ENCODE results near the gene DRG2. TPM values are rescaled to one million over a fixed set of nuclear protein-coding genes. Genes with fewer than 3 reads are reported as not detected.

Gene DRG2
- polyA plus RNA-seq, 1 donor from 2014 or later: 40.6 TPM

GRCh38 chr17:18105027-18105426 lies 17.3 kb downstream of the DRG2 start:
- Histone ChIP-seq H3K4me3 (ENCODE audit: low read length) (no peak overlapping the region), H3K9me2 (ENCODE audit: insufficient read depth, low read length) (no peaks in the 10 kb centered on the region), H3K27ac (ENCODE audit: low read length) (no peak overlapping the region), H3K4me2 (ENCODE audit: low read length) (no peak overlapping the region), H3K79me2 (replicated peaks; ENCODE audit: insufficient read depth, low read length) (no peaks in the 10 kb centered on the region), H3F3A (ENCODE audit: insufficient read depth, low read length, poor library complexity, severe bottlenecking) (no peaks in the 10 kb centered on the region), H3K36me3 (ENCODE audit: insufficient read depth, low read length) (no peaks in the 10 kb centered on the region), H3K27me3 (ENCODE audit: insufficient read depth, low read depth, low read length) (no peaks in the 10 kb centered on the region), H2AFZ (ENCODE audit: low read depth, low read length) (no peak overlapping the region), H3K9ac (ENCODE audit: low read length) (no peak overlapping the region), H4K20me1 (ENCODE audit: insufficient read depth) (no peaks in the 10 kb centered on the region), H3K9me3 (ENCODE audit: low read length) (no peaks in the 10 kb centered on the region)
- no peak for TF ChIP-seq POLR2AphosphoS5 (IDR thresholded peaks at IDR 0.05)
- no peak for TF ChIP-seq SMC3 (conservative IDR thresholded peaks at IDR 0.05; ENCODE audit: poor library complexity)
- TF ChIP-seq, protein P1, sequence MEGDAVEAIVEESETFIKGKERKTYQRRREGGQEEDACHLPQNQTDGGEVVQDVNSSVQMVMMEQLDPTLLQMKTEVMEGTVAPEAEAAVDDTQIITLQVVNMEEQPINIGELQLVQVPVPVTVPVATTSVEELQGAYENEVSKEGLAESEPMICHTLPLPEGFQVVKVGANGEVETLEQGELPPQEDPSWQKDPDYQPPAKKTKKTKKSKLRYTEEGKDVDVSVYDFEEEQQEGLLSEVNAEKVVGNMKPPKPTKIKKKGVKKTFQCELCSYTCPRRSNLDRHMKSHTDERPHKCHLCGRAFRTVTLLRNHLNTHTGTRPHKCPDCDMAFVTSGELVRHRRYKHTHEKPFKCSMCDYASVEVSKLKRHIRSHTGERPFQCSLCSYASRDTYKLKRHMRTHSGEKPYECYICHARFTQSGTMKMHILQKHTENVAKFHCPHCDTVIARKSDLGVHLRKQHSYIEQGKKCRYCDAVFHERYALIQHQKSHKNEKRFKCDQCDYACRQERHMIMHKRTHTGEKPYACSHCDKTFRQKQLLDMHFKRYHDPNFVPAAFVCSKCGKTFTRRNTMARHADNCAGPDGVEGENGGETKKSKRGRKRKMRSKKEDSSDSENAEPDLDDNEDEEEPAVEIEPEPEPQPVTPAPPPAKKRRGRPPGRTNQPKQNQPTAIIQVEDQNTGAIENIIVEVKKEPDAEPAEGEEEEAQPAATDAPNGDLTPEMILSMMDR (IDR thresholded peaks at IDR 0.05; ENCODE audit: poor library complexity, severe bottlenecking): no peak
- no peak for TF ChIP-seq EP300 (conservative IDR thresholded peaks at IDR 0.05; ENCODE audit: poor library complexity, severe bottlenecking)
- TF ChIP-seq RAD21 (conservative IDR thresholded peaks at IDR 0.05): no peak
- TF ChIP-seq TAF1 (IDR thresholded peaks at IDR 0.05; ENCODE audit: low read depth): no peak
- no peak for TF ChIP-seq REST (IDR thresholded peaks at IDR 0.05; ENCODE audit: borderline replicate concordance)
- TF ChIP-seq MXI1 (conservative IDR thresholded peaks at IDR 0.05; ENCODE audit: poor library complexity, severe bottlenecking): no peak
- TF ChIP-seq EZH2 (IDR thresholded peaks at IDR 0.05; ENCODE audit: borderline replicate concordance, insufficient read depth, low read length, poor library complexity, severe bottlenecking): no peak

- no peak for TF ChIP-seq EP300 (conservative IDR thresholded peaks at IDR 0.05; ENCODE audit: poor library complexity, severe bottlenecking)
- no peak for TF ChIP-seq REST (IDR thresholded peaks at IDR 0.05; ENCODE audit: borderline replicate concordance)
- TF ChIP-seq SMC3 (conservative IDR thresholded peaks at IDR 0.05; ENCODE audit: poor library complexity): no peak
- TF ChIP-seq EZH2 (IDR thresholded peaks at IDR 0.05; ENCODE audit: borderline replicate concordance, insufficient read depth, low read length, poor library complexity, severe bottlenecking): no peak
- no peak for TF ChIP-seq POLR2AphosphoS5 (IDR thresholded peaks at IDR 0.05)
- TF ChIP-seq TAF1 (IDR thresholded peaks at IDR 0.05; ENCODE audit: low read depth): no peak
- no peak for TF ChIP-seq MXI1 (conservative IDR thresholded peaks at IDR 0.05; ENCODE audit: poor library complexity, severe bottlenecking)
- TF ChIP-seq RAD21 (conservative IDR thresholded peaks at IDR 0.05): no peak
- no peak overlapping the region for H3K9ac ChIP-seq (ENCODE audit: low read length)
- H3K79me2 ChIP-seq (replicated peaks; ENCODE audit: insufficient read depth, low read length): no peaks in the 10 kb centered on the region
- H2AFZ ChIP-seq (ENCODE audit: low read depth, low read length): no peak overlapping the region
- no peaks in the 10 kb centered on the region for H3F3A ChIP-seq (ENCODE audit: insufficient read depth, low read length, poor library complexity, severe bottlenecking)
- H4K20me1 ChIP-seq (ENCODE audit: insufficient read depth): no peaks in the 10 kb centered on the region
- H3K27ac ChIP-seq (ENCODE audit: low read length): no peak overlapping the region
- H3K4me3 ChIP-seq (ENCODE audit: low read length): no peak overlapping the region
- no peaks in the 10 kb centered on the region for H3K36me3 ChIP-seq (ENCODE audit: insufficient read depth, low read length)
- H3K9me3 ChIP-seq (ENCODE audit: low read length): no peaks in the 10 kb centered on the region
- H3K4me2 ChIP-seq (ENCODE audit: low read length): no peak overlapping the region
- no peaks in the 10 kb centered on the region for H3K27me3 ChIP-seq (ENCODE audit: insufficient read depth, low read depth, low read length)
- H3K9me2 ChIP-seq (ENCODE audit: insufficient read depth, low read length): no peaks in the 10 kb centered on the region
Measured at GRCh38 chr17:18105595-18105994, 17.8 kb downstream of the DRG2 start.

All from neural cell (in vitro differentiated cells).